ENCODE measurements around the gene EML4.

DNA sequence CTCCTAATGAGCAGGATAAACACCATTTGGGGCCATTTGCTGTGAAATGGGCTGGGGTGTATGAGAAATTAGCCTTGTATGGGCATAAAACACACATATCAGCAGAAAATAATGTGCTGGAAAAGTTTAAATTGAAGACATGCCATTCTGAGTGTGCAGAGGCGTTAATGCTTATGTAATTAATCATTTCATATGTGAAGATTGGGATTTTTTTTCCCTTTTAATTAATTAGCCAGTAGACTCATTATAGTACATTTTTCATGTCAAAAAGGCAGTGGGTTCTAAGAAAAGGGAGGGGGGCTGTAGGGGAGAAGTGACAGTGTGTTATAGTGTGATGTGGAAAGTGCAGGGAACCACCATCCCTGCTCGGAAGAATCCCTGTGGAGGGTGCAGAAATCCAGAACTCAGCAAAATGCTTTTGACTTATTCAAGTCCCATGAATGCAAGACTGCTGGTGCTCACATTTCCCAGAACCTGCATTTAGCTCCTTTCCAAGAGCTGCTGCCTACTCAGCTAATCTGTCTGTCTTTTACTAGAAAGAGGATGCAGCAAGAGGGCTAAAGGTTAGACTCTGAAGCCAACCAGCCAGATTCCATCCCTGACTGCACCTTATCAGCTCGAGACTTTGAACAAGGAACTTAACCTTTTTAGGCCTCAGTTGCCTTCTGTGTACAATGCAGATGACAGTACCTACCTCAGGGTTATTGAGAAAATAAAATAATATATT lies 203.5 kb downstream of the EML4 start:
- TF ChIP-seq GATA3 (IDR thresholded peaks at IDR 0.05; ENCODE audit: low read depth, low read length) (no peak), GATA2 (IDR thresholded peaks at IDR 0.05; ENCODE audit: low read depth, low read length) (no peak)

Data from SH-SY5Y (cell line).